Activated CD4-positive, alpha-beta T cell treated with anti-CD3 and anti-CD28 coated beads, Interleukin-2, amount 50 U/mL, for 24 hours (primary cell): ENCODE measurements around the gene ZBED1.
"Not testable (repeated sequence)": the region's sequence is repeated elsewhere in the genome, so short reads cannot be mapped to it uniquely, and the experiment has no call there.

Source experiments
- DNase-seq, 2 donors: peaks; one replicate each; pipeline ENCODE4 v3.0.0-alpha.2; 2020; ENCODE audit warnings: low read depth in 1 of 2, low spot score in 1 of 2

The ZBED1 gene

DNA sequence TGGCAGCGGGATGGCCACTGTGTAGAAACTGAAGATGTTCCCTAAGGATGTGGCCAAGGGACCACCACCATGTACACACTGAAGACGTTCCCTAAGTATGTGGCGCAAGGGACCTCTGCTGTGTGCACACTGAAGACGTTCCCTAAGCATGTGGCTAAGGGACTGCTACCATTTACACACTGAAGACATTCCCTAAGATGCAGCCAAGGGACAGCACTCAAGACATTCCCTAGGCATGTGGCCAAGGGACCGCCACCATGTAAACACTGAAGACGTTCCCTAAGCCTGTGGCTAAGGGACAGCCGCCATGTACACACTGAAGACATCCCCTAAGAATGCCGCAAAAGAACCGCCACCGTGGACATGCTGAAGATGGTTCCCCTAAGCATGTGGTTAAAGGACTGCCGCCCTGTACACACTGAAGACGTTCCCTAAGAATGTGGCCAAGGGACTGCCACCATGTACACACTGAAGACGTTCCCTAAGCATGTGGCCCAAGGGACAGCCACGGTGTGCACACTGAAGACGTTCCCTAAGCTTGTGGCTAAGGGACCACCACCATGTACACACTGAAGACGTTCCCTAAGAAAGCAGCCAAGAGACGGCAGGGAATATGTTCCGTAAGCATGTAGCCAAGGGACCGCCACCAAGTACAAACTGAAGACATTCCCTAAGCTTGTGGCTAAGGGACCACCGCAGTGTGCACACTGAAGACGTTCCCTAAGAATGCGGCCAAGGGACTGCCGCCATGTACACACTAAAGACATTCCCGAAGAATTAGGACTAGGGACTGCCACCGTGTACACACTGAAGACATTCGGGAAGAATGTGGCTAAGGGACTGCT, 43.3 kb downstream of the ZBED1 start:
- DNase-seq = no peak

DNA sequence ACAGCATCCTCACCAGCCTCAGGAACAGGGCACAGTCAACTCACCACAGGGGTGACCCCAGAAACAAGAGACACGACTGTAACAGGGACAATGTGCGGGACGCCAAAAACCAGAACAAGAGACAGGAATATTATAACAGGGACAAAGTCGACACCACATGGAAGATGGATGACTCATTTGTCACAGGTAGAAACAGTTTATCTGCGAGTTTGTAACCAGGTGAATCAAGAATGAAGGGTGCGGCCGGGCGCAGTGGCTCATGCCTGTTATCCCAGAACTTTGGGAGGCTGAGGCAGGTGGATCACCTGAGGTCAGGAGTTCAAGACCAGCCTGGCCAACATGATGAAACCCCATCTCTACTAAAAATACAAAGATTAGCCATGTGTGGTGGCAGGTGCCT, 44.7 kb downstream of the ZBED1 start:
- not testable (repeated sequence) for DNase-seq

DNA sequence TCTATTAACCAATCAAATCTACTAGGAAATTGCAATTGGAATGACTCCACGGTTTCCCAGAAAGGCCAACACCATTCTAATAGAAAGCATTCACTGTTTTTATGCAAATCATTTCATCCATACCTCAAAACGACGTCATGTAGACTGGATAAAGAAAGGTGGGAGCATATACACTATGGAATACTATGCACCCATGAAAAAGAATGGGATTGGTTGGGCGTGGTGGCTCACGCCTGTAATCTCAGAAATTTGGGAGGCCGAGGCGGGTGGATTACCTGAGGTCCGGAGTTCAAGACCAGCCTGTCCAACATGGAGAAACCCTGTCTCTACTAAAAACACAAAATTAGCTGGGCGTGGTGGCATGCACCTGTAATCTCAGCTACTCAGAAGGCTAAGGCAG, 46.2 kb downstream of the ZBED1 start:
- not testable (repeated sequence) for DNase-seq

DNA sequence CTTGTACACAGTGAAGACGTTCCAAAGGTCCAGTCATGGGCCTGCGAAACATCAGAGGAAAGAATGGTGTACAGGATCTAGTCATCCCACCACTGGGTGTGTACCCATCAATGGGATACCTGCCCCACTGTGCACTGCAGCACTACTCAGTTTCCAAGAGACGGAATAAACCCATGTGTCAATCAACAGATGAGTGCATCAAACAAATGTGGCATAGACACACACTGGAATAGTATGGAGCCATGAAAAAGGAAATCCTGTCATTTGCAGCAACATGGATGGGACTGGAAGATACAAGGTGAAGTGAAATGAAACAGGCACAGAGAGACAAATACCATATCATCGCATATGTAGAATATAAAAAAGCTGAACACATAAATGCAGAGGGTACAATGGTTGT, 48.0 kb downstream of the ZBED1 start:
- no peak for DNase-seq

DNA sequence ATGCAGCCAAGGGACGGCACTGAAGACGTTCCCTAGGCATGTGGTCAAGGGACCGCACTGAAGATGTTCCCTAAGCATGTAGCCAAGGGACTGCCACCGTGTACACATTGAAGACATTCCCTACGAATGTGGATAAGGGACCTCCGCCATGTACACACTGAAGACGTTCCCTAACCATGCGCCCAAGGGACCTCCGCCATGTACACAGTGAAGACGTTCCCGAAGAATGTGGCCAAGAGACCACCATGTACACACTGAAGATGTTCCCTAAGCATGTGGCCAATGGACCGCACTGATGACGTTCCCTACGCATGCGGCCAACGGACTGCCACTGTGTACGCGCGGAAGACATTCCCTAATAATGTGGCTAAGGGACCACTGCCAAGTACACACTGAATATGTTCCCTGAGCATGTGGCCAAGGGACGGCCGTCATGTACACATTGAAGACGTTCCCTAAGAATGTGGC, 48.4 kb downstream of the ZBED1 start:
- no peak for DNase-seq

DNA sequence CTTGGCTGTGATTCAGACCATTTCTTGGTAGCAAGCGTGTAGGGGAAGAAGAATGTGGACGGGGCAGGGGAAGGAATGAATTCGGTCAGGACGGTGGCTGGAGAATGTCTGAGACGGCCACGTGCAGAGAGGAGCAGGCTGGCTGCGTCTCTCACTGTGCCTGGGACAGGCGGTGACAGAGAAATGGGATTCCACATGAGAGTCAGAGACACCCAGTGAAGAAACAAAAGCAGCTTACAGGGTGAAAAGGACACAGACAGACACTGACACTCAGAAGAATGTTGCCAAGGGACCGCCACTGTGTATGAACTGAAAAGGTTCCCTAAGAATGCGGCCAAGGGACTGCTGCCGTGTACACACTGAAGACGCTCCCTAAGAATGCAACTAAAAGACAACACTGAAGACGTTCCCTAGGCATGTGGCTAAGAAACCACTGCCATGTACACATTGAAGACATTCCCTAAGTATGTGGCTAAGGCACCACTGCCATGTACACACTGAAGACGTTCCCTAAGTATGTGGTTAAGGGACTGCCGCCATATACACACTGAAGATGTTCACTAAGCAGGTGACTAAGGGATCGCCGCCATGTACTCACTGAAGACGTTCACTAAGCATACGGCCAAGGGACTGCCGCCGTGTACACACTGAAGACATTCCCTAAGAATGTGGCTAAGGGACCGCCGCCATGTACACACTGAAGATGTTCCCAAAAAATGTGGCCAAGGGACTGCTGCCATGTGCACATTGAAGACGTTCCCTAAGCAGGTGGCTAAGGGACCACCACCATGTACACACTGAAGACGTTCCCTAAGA, 49.1 kb downstream of the ZBED1 start:
- no peak for DNase-seq

DNA sequence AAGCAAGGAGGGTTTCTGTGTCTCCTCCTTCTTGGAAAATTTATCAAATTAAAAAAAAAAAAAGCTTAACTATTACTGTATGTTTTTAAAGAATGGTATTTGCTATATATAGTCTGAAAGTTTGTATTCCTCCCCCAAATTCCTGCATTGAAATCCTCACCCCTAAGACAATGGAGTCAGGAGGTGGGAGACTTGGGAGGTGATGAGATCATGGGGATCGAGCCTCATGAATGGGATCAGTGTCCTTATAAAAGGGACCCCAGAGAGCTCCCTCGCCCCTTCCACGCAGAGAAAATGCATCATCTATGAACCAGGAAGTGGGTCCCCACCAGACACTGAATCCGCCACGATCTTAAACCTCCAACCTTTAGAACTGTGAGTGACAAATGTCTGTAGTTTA, 50.1 kb downstream of the ZBED1 start:
- DNase-seq = no peak

DNA sequence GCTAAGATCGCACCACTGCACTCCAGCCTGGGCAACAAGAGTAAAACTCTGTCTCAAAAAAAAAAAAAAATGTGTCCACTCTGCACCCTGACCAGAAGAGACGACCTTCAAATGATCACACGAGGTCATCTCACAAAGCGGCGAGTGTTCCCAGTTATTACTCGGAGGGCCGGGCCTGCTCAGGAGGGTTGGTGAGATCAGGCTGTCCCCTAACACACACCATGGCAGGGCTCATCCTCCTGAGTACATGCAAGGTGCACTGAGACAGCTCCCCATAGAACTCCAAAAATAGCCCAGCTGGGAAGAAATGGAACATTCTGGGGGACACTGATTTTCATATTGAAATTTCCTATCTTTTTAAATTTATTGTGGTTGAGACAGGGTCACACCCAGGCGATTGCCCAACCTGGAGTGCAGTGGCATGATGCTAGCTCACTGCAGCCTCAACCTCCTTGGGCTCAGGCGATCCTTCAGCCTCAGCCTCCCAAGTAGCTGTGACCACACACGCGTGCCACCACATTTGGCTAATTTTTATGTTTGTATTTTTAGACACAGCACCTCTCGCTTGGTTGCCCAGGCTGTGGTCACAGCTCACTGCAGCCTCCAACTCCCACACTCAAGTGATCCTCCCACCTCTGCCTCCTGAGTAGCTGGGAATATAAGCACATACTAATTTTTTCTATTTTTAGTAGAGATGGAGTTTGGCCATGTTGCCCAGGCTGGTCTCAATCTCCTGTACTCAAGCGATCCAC, 51.5 kb downstream of the ZBED1 start:
- DNase-seq = no peak

DNA sequence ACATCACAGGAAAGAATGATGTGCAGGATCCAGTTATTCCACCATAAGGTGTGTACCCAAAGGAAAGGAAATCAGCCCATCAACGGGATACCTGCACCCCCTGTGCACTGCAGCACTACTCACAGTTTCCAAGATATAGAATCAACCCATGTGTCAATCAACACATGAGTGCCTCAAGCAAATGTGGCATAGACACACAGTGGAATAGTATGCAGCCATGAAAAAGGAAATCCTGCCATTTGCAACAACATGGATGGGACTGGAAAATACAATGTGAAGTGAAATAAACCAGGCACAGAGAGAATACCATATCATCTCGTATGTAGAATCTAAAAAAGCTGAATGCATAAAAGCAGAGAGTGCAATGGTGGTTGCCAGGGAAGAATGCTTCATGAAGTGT, 53.3 kb downstream of the ZBED1 start:
- DNase-seq = no peak

DNA sequence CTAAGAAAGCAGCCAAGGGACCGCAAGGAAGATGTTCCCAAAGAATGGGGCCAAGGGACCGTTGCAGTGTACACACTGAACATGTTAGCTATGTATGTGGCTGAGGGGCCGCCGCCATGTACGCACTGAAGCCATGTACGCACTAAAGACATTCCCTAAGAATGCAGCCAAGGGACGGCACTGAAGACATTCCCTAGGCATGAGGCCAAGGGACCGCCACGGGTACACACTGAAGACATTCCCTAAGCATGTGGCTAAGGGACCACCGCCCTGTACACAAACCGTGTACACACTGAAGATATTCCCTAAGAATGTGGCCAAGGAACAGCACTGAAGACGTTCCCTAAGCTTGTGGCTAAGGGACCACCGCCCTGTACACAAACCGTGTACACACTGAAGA, 54.0 kb downstream of the ZBED1 start:
- no peak for DNase-seq

DNA sequence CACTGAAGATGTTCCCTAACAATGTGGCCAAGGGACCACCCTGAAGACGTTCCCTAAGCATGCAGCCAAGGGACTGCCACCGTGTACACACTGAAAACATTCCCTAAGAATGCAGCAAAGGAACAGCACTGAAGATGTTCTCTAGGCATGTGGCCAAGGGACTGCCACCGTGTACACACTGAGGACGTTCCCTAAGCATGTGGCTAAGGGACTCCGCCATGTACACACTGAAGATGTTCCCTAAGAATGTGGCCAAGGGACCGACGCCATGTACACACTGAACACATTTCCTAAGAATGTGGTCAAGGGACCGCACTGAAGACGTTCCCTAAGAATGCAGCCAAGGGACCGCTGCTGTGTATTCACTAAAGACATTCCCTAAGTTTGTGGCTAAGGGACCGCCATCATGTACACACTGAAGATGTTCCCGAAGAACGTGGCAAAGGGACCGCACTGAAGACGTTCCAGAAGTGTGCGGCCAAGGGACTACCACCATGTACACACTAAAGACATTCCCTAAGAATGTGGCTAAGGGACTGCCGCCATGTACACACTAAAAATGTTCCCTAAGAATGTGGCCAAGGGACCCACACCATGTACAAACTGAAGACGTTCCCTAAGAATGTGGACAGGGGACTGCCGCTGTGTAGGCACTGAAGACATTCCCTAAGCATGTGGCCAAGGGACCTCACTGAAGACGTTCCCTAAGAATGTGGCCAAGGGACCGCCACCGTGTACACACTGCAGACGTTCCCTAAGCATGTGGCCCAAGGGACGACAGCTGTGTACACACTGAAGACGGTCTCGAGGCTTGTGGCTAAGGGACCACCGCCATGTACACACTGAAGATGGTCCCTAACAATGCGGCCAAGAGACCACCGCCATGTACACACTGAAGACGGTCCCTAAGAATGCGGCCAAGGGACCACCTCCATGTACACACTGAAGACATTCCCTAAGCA, 54.8 kb downstream of the ZBED1 start:
- no peak for DNase-seq

DNA sequence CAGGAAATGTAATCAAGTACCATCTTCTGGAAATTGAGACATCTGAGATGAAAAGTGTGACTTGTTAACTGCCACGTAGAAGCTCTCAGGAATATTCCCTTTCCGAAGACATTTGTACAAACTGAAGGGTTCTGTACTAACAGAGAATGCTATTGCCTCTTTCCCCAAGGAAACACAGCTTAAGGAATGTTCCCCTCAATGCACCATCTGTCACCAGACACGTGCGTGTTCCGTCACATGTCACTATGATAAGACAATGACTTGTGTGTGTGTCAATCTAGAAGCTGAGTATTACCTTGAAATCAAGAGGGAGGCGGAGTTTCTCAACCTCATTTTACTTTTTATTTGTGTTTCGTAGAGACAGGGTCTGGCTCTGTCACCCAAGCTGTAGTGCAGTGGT, 58.1 kb downstream of the ZBED1 start:
- no peak for DNase-seq

DNA sequence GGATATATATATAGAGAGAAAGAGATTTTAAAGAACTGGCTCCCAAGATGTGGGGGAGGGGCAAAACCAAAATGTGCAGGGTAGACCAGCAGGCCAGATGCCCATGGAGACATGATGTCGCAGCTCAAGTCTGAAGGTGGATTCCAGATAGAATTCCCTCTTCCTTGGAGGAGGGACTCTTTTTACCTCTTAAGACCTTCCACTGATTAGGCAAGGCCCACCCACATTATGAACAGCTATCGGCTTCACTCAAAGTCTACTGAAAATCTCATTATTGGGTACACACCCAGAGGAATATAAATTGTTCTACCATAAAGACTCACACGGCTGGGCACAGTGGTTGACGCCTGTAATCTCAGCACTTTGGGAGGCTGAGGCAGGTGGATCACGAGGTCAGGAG, 59.3 kb downstream of the ZBED1 start:
- no peak for DNase-seq

DNA sequence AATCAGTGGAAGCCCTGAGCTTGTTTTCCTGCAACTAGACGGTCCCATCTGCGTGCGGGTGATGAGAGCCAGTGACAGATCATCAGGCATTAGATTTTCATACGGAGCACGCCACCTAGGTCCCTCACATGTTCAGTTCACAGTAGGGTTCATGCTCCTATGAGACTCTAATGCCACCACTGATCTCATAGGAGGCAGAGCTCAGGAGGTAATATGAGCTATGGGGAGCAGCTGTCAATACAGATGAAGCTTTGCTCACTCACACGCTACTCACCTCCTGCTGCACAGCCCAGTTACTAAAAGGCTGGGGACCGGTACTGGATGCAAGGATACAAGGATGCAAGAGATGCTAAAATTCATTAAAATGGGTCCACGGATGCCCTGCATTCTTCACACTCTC, 61.2 kb downstream of the ZBED1 start:
- no peak for DNase-seq
